K562 (cell line): ENCODE results near the gene RNF32. TPM values are rescaled to one million over a fixed set of nuclear protein-coding genes. Genes with fewer than 3 reads are reported as not detected.

Experiments
- BACH1 ChIP-seq: fragments of 200-800 bp; sonication (Bioruptor generic); IDR thresholded peaks from 2 replicates; pipeline ENCODE4 v1.6.1; 2016; ENCODE audit warnings: missing genetic modification characterization, missing compliant biosample characterization
- FOXJ3 ChIP-seq: sonication (generic); formaldehyde crosslinking; IDR thresholded peaks from 2 replicates; pipeline ENCODE4 v1.4.0; 2020; ENCODE audit warnings: mild to moderate bottlenecking, missing genetic modification reagents
- HDAC1 ChIP-seq, 2 experiments: fragments of 450-650 bp; IDR thresholded peaks; 2 replicates each; pipeline ENCODE4 v1.6.1; 2016 to 2017; ENCODE audit warnings: inconsistent platforms in 1 of 2, mild to moderate bottlenecking in 1 of 2, moderate library complexity in 1 of 2
- PML ChIP-seq: IDR thresholded peaks from 2 replicates; pipeline ENCODE4 v1.6.1; 2012; ENCODE audit warnings: low read length, inconsistent platforms
- ZNF224 ChIP-seq: sonication (generic); formaldehyde crosslinking; IDR thresholded peaks from 2 replicates; pipeline ENCODE4 v1.8.0; 2022; ENCODE audit warnings: mild to moderate bottlenecking, missing genetic modification reagents
- polyA plus RNA-seq, 8 experiments: library from polyadenylated mRNA; depleted of rRNA in 4 of 8; stranded (reverse) in 5 of 8; unstranded in 3 of 8; fragments of >200 nt; fragmentation: Nextera tagmentation in 2 of 8; fragmentation: Illumina TruSeq in 1 of 8; extraction: Ambion mirVana in 2 of 8; extraction: Trizol in 1 of 8; gene quantifications; 2 replicates each; pipeline versions ENCODE4 v1.2.1 to v1.2.3, GENCODE V29; 2011 to 2014; ENCODE audit warnings: inconsistent platforms in 1 of 8, missing spikeins in 1 of 8
- total RNA-seq, 7 experiments: library from RNA; depleted of rRNA in 6 of 7; stranded (reverse); fragments of >200 nt in 6 of 7; fragmentation: Illumina TruSeq in 2 of 7; extraction: Trizol in 2 of 7; gene quantifications; 2 replicates each; pipeline versions ENCODE4 v1.2.1 to v1.2.3, GENCODE V29; 2011 to 2021; ENCODE audit warnings: low replicate concordance in 1 of 7
- TF ChIP-seq, protein P1 (sequence below): fragments of 450-650 bp; IDR thresholded peaks from 2 replicates; pipeline ENCODE4 v1.6.1; 2016; ENCODE audit warnings: mild to moderate bottlenecking
- TF ChIP-seq, protein P2 (sequence below): sonication (generic); formaldehyde crosslinking; IDR thresholded peaks from 2 replicates; pipeline ENCODE4 v1.8.1; 2023; ENCODE audit warnings: mild to moderate bottlenecking, missing genetic modification reagents
- TF ChIP-seq, protein P3 (sequence below), 2 experiments: fragments of 450-650 bp; IDR thresholded peaks; 2 replicates each; pipeline ENCODE4 v1.6.1; 2016; ENCODE audit warnings: mild to moderate bottlenecking in 2 of 2, borderline replicate concordance in 1 of 2, low read depth in 1 of 2, moderate library complexity in 1 of 2

Gene RNF32
- total and polyA plus RNA-seq, 9 of the 15 experiments (the other 6 are each of a cell fraction or from before 2014, with no cell fraction given) = 2.6 to 7.0 (median 4.6) TPM

DNA sequence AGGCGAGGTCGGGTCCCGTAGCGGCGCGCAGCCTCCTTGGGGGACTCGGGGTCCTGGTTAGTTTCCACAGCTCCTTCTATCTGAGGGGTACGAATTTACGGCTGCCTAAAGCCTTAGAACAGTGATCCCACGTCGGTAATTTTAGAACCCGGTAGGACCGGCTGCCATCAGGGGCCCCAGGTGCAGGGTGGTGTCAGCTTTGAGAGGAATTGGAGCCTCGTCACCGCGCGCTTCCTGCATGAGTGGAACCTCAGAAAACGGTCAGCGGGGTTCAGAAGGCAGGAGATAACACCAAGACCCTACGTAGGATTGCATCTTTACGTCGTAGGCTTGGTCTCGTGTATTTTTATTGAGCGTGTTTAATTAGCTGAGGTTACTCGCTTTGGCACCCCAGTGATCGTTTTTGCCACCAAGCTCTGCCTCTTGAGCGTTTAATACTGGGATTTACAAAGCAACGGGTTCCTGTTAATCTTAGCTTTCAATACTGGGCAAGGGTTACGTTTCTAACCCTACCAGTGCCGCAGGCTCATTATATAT is 443 bp downstream of the RNF32 start (continued):
- TF ChIP-seq, protein P1, sequence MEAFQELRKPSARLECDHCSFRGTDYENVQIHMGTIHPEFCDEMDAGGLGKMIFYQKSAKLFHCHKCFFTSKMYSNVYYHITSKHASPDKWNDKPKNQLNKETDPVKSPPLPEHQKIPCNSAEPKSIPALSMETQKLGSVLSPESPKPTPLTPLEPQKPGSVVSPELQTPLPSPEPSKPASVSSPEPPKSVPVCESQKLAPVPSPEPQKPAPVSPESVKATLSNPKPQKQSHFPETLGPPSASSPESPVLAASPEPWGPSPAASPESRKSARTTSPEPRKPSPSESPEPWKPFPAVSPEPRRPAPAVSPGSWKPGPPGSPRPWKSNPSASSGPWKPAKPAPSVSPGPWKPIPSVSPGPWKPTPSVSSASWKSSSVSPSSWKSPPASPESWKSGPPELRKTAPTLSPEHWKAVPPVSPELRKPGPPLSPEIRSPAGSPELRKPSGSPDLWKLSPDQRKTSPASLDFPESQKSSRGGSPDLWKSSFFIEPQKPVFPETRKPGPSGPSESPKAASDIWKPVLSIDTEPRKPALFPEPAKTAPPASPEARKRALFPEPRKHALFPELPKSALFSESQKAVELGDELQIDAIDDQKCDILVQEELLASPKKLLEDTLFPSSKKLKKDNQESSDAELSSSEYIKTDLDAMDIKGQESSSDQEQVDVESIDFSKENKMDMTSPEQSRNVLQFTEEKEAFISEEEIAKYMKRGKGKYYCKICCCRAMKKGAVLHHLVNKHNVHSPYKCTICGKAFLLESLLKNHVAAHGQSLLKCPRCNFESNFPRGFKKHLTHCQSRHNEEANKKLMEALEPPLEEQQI = no peak
- no peak for TF ChIP-seq PML
- TF ChIP-seq, protein P2, sequence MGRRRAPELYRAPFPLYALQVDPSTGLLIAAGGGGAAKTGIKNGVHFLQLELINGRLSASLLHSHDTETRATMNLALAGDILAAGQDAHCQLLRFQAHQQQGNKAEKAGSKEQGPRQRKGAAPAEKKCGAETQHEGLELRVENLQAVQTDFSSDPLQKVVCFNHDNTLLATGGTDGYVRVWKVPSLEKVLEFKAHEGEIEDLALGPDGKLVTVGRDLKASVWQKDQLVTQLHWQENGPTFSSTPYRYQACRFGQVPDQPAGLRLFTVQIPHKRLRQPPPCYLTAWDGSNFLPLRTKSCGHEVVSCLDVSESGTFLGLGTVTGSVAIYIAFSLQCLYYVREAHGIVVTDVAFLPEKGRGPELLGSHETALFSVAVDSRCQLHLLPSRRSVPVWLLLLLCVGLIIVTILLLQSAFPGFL = no peak
- no peak for TF ChIP-seq ZNF224 (CRISPR knock-in tag)
- no peak for TF ChIP-seq BACH1 (tag)
- no peak for TF ChIP-seq FOXJ3 (CRISPR knock-in tag)
- no peak; a peak in 1 of 4 replicates for TF ChIP-seq HDAC1 (IDR thresholded peaks at IDR 0.05)
- TF ChIP-seq, protein P3, sequence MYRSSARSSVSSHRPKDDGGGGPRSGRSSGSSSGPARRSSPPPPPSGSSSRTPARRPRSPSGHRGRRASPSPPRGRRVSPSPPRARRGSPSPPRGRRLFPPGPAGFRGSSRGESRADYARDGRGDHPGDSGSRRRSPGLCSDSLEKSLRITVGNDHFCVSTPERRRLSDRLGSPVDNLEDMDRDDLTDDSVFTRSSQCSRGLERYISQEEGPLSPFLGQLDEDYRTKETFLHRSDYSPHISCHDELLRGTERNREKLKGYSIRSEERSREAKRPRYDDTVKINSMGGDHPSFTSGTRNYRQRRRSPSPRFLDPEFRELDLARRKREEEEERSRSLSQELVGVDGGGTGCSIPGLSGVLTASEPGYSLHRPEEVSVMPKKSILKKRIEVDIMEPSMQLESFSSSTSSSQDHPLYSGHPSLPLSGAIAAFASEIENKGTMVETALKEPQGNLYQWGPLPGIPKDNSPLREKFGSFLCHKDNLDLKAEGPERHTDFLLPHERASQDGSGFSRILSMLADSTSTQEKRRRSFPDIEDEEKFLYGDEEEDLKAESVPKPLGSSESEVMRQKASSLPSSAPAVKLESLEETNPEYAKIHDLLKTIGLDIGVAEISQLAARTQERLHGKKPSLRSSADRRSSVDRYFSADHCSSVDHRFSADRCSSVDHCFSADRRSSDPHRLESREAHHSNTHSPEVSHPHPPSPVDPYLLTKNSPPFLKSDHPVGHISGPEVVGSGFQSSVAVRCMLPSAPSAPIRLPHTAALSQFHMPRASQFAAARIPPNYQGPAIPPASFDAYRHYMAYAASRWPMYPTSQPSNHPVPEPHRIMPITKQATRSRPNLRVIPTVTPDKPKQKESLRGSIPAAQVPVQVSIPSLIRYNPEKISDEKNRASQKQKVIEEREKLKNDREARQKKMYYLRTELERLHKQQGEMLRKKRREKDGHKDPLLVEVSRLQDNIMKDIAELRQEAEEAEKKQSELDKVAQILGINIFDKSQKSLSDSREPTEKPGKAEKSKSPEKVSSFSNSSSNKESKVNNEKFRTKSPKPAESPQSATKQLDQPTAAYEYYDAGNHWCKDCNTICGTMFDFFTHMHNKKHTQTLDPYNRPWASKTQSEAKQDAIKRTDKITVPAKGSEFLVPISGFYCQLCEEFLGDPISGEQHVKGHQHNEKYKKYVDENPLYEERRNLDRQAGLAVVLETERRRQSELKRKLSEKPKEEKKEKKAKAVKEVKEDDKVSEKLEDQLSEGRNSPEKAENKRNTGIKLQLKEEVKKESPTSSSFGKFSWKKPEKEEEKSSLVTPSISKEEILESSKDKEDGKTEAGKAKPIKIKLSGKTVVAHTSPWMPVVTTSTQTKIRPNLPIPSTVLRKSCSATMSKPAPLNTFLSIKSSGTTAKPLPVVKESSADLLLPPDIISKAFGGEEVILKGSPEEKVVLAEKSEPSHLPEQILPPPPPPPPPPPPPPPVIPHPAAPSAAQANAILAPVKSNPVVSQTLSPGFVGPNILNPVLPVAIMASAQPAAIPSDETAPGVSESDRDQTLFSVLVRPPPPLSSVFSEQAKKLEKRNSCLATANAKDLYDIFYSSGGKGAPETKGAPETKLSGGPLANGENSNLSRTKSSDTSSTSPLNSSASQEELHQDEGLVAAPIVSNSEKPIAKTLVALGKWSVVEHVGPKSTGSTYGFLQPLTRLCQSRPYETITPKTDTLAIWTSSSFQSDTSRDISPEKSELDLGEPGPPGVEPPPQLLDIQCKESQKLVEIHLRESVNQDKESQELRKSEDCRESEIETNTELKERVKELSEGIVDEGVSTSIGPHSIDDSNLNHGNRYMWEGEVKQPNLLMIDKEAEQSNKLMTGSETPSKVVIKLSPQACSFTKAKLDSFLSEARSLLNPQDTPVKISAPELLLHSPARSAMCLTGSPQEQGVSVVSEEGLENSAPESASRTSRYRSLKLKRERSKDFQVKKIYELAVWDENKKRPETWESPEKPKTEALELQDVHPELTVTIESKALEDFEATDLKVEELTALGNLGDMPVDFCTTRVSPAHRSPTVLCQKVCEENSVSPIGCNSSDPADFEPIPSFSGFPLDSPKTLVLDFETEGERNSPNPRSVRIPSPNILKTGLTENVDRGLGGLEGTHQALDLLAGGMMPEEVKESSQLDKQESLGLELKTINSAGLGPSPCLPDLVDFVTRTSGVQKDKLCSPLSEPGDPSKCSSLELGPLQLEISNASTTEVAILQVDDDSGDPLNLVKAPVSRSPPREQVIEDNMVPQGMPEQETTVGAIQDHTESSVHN (IDR thresholded peaks at IDR 0.05; ENCODE audit: borderline replicate concordance in 1 of 2, low read depth in 1 of 2) = no peak
